Stimulated activated CD4-positive, alpha-beta T cell treated with anti-CD3 and anti-CD28 coated beads, Interleukin-2, amount 100 ng/mL, for 48 hours (primary cell): ENCODE measurements around the gene TCF4.

Experiments
- DNase-seq, 2 donors: peaks; one replicate each; pipeline ENCODE4 v3.0.0-alpha.2; 2020

TCF4 gene

GRCh38 chr18:55585065-55585919 is 2.7 kb downstream of the TCF4 start:
- DNase-seq = no peak

DNA sequence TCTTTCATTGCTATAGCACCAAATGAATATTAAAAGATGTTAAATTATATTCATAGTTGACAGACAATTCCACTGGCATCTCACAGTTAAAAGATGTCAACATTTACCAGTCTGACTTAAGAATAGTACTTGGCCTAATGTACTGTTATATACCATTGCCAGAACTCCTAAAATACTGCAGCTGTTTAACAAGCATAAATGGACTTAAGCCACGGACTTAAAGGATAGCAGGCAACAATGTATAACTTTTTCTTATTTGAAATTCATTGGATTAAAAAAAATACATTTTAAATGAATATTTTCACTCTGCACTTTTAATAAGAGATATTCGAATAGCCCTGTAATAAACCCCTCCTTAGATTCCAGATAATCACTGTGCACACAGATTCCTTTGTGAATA is 3.8 kb downstream of the TCF4 start:
- DNase-seq = no peak

DNA sequence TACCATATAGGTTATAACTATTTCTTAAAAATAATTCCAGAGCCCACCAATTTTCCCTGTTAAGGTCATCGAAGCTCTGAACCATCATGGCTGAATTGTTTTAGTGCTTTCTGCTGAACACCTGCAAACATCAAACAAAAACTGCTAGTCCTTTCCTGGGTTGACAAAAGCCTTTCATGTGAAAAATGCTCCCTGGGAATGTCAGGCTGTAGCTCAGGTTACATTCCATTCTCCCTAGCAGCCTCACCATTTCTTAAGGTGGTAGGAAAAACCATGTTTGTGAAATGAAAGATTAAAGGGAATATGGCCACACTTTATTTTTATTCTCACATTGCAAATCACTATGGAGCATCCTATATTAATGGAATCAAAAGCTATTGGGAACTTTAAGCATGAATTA is 5.7 kb downstream of the TCF4 start:
- DNase-seq = no peak

- DNase-seq = no peak
These were observed 8.3 kb downstream of the TCF4 start for GRCh38 chr18:55579501-55580270.

GRCh38 chr18:55577812-55578539 is 10.0 kb downstream of the TCF4 start:
- no peak for DNase-seq

- DNase-seq = no peak
These were observed 12.0 kb downstream of the TCF4 start for GRCh38 chr18:55576001-55576400.

- no peak for DNase-seq
These were observed 12.9 kb downstream of the TCF4 start for GRCh38 chr18:55575066-55575465.

DNA sequence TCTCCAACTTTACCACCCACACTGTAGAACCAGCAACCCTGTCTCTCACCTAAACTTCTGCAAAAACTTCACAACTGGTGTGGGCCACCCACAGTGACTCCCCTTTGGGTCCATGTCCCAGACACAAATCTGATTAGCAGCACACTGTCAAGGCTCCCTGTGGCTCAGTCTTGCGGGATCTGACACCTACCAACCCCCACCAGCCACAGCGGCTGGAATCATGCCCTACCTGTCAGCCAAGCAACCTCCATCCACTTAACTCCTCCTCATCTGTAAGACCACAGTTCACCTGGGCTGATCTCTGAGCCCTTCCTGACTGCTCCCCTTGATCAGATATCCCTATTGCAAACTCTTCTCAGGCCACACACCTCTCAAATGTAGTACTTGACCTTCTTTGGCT is 14.6 kb downstream of the TCF4 start:
- no peak for DNase-seq

GRCh38 chr18:55570966-55571365 is 17.0 kb downstream of the TCF4 start:
- DNase-seq = no peak

DNA sequence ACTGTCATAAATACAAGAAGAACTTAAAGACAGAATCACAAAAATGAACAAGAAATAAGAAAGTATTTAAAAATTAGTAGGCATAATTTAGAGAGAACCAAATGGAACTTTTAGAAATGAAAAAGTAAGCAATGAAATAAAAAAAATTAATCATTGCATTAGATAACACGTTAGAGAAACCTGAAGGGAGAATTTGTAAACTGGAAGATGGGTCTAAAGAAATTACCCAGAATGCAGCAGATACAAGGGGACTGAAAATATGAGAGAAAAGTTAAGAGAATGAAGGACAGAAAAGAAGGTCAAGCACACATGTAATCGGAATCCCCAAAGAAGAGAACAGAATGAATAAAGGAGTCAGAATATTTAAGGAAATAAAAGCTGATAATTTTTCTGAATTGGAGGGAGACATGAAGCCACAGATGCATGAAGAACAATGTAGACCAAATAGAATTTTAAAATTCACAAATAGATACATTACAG is 21.5 kb downstream of the TCF4 start:
- no peak for DNase-seq

- DNase-seq = no peak
These were observed 28.3 kb downstream of the TCF4 start for GRCh38 chr18:55559739-55560138.

DNA sequence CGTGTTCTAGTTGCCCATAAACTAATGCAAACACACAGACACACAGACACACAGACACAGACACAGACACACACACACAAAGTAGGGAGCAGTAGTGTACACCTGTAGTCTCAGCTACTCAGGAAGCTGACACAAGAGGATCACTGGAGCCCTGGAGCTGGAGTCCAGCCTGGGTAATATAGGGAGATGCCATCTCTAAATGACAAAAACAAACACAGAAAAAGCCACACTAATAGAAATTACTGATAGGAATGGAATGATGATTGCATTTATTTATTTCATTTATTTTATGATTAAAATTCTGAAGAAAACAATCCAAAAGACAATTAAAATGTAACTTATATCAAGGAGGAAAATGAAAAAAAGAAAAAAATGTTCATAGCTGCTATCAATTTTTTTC is 30.8 kb downstream of the TCF4 start:
- no peak for DNase-seq

- no peak for DNase-seq
These were observed 32.5 kb downstream of the TCF4 start for GRCh38 chr18:55555395-55556027.

DNA sequence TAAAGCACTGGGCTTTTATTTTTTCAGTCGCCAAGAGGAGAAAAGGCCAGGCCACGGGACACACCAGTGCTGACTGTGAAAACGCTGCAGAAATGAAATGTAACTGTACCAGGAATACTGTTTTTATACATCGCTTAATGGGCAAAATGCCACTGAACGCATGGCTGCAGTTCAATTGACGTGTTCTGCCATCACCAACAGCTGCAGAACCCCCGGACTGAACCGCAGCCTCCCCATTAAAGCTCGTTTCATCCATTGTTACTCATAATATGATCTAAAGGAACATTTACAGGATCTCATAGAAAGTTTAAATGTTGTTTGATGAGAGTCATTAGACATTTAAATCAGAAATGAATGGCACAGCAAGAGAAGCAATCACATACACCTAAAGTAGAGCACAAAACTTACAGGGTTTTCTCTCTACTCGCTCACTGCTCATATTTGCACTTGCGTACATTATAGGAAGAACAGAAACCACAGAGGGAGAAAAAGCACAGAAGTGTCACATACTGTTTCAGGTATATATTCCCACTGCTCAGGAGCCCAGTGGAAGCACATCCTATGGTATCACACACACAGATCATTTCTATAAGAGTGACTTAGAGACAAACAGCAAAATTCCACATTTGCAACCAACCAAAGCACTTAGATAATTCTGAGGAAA is 35.3 kb downstream of the TCF4 start:
- DNase-seq = no peak

- no peak for DNase-seq
These were observed 36.8 kb downstream of the TCF4 start for GRCh38 chr18:55551227-55551626.

DNA sequence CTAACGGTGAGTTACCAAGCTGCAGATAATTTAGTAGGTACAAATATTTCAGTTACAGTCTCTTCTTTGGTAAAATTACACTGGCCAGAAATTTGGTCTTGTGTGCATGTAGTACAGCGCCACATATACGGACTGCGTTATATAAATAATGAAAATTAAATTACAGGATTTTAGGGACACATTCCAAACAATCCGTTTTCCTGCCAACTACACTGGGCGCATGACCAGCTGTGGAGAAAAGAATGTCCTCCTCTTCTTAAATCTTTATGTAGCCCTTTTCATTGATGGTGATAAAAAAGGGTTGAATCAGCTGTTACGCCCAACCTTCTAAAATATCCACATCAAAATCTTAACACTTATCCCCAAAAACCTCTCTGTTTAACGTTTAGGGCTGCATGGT is 37.5 kb downstream of the TCF4 start:
- DNase-seq = no peak

DNA sequence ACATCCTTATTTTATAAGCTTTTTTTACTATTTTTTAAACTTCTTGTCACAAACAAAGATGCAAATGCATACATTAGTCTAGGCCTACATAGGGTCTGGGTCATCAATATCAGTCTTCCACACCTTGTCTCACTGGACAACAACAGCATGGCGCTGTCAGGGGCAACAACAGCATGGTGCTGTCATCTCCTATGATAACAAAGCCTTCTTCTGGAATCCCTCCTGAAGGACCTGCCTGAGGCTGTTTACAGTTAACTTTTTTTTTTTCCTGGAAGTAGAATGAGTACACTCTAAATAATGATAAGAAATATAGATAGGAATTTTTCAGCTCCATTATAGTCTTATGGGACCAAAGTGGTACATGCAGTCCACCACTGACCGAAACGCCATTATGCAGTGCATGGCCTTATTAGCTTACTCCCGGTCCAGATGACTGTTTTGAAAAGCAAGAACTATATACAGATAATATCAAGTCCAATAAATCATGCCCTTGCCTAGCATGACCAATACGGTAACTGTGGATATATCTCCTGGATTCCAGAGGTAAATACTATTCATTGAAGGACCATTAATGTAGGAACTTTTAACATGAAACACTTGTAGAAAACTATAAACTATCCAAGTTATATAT is 38.4 kb downstream of the TCF4 start:
- no peak for DNase-seq

- no peak for DNase-seq
These were observed 40.3 kb downstream of the TCF4 start for GRCh38 chr18:55547705-55548056.

GRCh38 chr18:55546851-55547704 is 40.9 kb downstream of the TCF4 start:
- no peak for DNase-seq

DNA sequence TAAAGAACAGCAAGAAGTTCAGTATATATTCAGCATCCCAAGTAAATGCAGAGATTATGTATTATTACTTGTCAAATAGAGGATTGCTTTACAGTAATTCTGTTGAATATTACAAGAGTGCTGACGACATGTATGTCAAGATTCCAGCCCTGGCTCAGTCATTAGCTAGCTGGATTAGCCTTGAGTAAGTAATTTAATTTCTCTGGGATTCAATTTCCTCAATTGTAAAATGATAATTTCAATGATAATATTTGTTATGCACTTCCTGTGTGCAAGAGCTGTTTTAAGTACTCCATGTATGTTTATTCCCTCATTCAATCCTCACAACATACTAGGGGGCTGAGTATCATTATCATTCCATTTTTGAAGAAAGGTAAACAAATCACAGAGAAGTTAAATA is 44.0 kb downstream of the TCF4 start:
- DNase-seq = no peak

DNA sequence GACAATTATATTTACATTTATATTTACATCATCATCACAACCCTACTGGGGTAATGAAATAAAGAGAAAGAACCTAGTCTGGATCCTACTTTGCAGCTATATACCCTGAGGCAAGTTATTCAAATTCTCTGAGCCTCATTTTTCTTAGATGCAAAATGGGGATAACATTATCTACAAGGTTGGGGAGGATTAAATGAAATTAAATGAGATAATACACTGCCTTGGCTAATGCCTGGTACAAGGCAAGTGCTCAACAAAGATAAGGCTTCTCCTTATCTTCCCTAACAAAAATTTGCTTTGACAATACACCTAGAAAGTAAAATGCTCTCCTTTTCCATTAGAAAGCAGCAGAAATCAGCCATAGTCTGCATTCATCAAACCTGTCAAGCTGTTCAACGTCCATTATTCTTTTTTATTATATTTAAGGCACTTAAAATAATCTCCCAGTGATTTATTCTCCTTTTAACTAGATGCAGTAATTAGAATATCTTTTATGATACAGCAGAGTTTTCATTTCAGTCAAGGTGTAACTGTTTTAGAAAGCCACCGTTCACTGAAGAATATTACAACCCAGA is 44.8 kb downstream of the TCF4 start:
- DNase-seq = no peak
